HepG2 (cell line): ENCODE data around the gene MED23. TPM values are rescaled to one million over a fixed set of nuclear protein-coding genes. Genes with fewer than 3 reads are reported as not detected.

Source experiments
- HMGXB4 ChIP-seq, 2 experiments: sonication (generic) in 1 of 2; formaldehyde crosslinking in 1 of 2; IDR thresholded peaks; 2 replicates each; pipeline versions ENCODE4 v1.4.0 to v1.6.1; 2018 to 2020; ENCODE audit warnings: missing genetic modification reagents in 2 of 2, borderline replicate concordance in 1 of 2, low read depth in 1 of 2, mild to moderate bottlenecking in 1 of 2, missing biosample characterization in 1 of 2
- IKZF4 ChIP-seq: sonication (generic); formaldehyde crosslinking; IDR thresholded peaks from 2 replicates; pipeline ENCODE4 v1.5.1; 2020; ENCODE audit warnings: borderline replicate concordance, mild to moderate bottlenecking, low read depth, missing genetic modification reagents; ENCODE audit errors: not compliant biosample characterization
- PHB2 ChIP-seq: fragments of 450-650 bp; IDR thresholded peaks from 2 replicates; pipeline ENCODE4 v1.6.1; 2018; ENCODE audit not compliant: partially characterized antibody
- SAP130 ChIP-seq: IDR thresholded peaks from 2 replicates; pipeline ENCODE4 v1.6.1; 2016; ENCODE audit warnings: low read depth
- TEAD3 ChIP-seq: optimal IDR thresholded peaks from 2 replicates; pipeline ENCODE3; 2016; ENCODE audit warnings: borderline replicate concordance
- ZNF512B ChIP-seq: sonication (generic); formaldehyde crosslinking; IDR thresholded peaks from 2 replicates; pipeline ENCODE4 v1.5.1; 2020; ENCODE audit warnings: missing genetic modification reagents, mild to moderate bottlenecking, borderline replicate concordance
- polyA plus RNA-seq, 8 experiments: library from polyadenylated mRNA; depleted of rRNA in 3 of 8; stranded (reverse) in 7 of 8; unstranded in 1 of 8; fragments of >200 nt; fragmentation: Illumina TruSeq in 4 of 8; extraction: Trizol in 4 of 8; gene quantifications; 2 replicates each; pipeline versions ENCODE4 v1.2.1 to v1.2.3, GENCODE V29; 2011 to 2016; ENCODE audit warnings: low read depth in 4 of 8, missing spikeins in 1 of 8, mixed read lengths in 1 of 8; ENCODE audit not compliant: insufficient read depth in 1 of 8
- total RNA-seq, 5 experiments: library from RNA; depleted of rRNA; stranded (reverse); fragments of >200 nt; fragmentation: Illumina TruSeq; extraction: Trizol; gene quantifications; 2 replicates each; pipeline ENCODE4 v1.2.3, GENCODE V29; 2016; ENCODE audit warnings: low read depth in 1 of 5
- TF ChIP-seq, protein P1 (sequence below): sonication (generic); formaldehyde crosslinking; IDR thresholded peaks from 2 replicates; pipeline ENCODE4 v1.8.0; 2022; ENCODE audit warnings: missing genetic modification reagents, mild to moderate bottlenecking, borderline replicate concordance
- TF ChIP-seq, protein P2 (sequence below): sonication (generic); formaldehyde crosslinking; IDR thresholded peaks from 2 replicates; pipeline ENCODE4 v1.4.0; 2020; ENCODE audit warnings: missing genetic modification reagents
- TF ChIP-seq, protein P3 (sequence below): sonication (generic); formaldehyde crosslinking; IDR thresholded peaks from 2 replicates; pipeline ENCODE4 v1.5.1; 2020; ENCODE audit warnings: mild to moderate bottlenecking, moderate library complexity, missing genetic modification reagents

MED23 gene
- total and polyA plus RNA-seq, 2 of the 13 experiments (the other 11 are each of a cell fraction or from before 2014, with no cell fraction given) = 34.9 to 50.5 TPM

DNA sequence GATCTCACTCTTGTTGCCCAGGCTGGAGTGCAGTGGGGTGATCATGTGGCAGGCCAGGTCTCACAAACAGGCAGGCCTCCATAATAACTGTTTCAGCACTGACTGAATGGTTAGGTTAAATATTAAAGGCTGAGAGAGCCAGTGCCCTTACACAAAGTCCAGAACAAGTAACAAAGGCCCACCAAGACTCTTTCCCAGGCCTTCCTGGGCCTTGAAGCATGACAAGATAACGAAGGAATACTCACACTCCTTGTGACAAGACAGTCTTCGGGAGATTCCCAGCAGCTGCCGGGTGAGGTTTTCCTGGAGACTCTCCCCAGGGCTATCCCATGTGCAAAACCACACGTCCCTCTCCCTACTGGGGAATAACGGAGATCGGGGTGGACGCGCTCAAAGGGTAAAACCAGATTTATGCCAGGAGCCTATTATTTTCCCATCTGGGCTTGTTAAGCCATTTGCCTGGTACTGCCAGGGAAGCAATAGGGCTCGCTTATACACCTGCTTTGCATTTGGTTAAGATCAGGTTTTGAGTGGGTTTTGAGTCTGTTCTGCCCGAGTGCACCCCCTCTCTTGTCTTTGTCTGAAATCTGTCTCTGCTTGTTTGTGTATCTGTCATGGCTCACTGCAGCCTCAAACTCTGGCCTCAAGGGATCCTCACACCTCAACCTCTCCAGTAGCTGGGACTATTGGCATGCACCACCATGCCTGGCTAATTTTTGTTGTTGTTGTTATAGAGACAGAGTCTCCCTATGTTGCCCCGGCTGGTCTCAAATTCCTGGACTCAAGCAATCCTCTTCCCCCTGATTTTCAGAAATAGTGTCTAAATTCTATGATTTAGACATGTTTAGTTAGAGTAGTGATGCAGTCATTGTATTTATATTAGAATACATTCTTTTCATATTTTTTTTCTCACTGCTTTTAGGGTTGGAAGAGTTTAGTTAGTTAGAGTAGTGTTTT, 7.6 kb upstream of the MED23 start (continued):
- TF ChIP-seq, protein P1, sequence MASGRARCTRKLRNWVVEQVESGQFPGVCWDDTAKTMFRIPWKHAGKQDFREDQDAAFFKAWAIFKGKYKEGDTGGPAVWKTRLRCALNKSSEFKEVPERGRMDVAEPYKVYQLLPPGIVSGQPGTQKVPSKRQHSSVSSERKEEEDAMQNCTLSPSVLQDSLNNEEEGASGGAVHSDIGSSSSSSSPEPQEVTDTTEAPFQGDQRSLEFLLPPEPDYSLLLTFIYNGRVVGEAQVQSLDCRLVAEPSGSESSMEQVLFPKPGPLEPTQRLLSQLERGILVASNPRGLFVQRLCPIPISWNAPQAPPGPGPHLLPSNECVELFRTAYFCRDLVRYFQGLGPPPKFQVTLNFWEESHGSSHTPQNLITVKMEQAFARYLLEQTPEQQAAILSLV (CRISPR knock-in tag) = no peak
- peak; percentile 67 for TF ChIP-seq SAP130 (CRISPR knock-in tag)
- TF ChIP-seq, protein P2, sequence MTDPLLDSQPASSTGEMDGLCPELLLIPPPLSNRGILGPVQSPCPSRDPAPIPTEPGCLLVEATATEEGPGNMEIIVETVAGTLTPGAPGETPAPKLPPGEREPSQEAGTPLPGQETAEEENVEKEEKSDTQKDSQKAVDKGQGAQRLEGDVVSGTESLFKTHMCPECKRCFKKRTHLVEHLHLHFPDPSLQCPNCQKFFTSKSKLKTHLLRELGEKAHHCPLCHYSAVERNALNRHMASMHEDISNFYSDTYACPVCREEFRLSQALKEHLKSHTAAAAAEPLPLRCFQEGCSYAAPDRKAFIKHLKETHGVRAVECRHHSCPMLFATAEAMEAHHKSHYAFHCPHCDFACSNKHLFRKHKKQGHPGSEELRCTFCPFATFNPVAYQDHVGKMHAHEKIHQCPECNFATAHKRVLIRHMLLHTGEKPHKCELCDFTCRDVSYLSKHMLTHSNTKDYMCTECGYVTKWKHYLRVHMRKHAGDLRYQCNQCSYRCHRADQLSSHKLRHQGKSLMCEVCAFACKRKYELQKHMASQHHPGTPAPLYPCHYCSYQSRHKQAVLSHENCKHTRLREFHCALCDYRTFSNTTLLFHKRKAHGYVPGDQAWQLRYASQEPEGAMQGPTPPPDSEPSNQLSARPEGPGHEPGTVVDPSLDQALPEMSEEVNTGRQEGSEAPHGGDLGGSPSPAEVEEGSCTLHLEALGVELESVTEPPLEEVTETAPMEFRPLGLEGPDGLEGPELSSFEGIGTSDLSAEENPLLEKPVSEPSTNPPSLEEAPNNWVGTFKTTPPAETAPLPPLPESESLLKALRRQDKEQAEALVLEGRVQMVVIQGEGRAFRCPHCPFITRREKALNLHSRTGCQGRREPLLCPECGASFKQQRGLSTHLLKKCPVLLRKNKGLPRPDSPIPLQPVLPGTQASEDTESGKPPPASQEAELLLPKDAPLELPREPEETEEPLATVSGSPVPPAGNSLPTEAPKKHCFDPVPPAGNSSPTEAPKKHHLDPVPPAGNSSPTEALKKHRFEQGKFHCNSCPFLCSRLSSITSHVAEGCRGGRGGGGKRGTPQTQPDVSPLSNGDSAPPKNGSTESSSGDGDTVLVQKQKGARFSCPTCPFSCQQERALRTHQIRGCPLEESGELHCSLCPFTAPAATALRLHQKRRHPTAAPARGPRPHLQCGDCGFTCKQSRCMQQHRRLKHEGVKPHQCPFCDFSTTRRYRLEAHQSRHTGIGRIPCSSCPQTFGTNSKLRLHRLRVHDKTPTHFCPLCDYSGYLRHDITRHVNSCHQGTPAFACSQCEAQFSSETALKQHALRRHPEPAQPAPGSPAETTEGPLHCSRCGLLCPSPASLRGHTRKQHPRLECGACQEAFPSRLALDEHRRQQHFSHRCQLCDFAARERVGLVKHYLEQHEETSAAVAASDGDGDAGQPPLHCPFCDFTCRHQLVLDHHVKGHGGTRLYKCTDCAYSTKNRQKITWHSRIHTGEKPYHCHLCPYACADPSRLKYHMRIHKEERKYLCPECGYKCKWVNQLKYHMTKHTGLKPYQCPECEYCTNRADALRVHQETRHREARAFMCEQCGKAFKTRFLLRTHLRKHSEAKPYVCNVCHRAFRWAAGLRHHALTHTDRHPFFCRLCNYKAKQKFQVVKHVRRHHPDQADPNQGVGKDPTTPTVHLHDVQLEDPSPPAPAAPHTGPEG (CRISPR knock-in tag) = peak; percentile 87; the same call in 1 of the 2 replicates
- TF ChIP-seq HMGXB4 (CRISPR knock-in tag; IDR thresholded peaks at IDR 0.05; ENCODE audit: borderline replicate concordance in 1 of 2, low read depth in 1 of 2) = peak; percentile 29 to 79; a peak in 3 of 4 replicates
- 0 out of 2 replicates have a peak, but pooled peaks have one; percentile 43 for TF ChIP-seq ZNF512B
- TF ChIP-seq TEAD3 = peak; percentile 13
- TF ChIP-seq PHB2 = no peak
- no peak for TF ChIP-seq IKZF4
- TF ChIP-seq, protein P3, sequence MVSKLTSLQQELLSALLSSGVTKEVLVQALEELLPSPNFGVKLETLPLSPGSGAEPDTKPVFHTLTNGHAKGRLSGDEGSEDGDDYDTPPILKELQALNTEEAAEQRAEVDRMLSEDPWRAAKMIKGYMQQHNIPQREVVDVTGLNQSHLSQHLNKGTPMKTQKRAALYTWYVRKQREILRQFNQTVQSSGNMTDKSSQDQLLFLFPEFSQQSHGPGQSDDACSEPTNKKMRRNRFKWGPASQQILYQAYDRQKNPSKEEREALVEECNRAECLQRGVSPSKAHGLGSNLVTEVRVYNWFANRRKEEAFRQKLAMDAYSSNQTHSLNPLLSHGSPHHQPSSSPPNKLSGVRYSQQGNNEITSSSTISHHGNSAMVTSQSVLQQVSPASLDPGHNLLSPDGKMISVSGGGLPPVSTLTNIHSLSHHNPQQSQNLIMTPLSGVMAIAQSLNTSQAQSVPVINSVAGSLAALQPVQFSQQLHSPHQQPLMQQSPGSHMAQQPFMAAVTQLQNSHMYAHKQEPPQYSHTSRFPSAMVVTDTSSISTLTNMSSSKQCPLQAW (CRISPR knock-in tag) = peak; percentile 74; the same call in 1 of the 2 replicates
